Activated CD8-positive, alpha-beta T cell treated with anti-CD3 and anti-CD28 coated beads for 36 hours (primary cell): ENCODE measurements around the gene ANKRD31. TPM values are rescaled to one million over a fixed set of nuclear protein-coding genes. Genes with fewer than 3 reads are reported as not detected.

Experiments used
- ATAC-seq: fragments of 200-7000 bp; cut with Tn5 transposase; one replicate; pipeline ENCODE4 v1.10.0; 2021; ENCODE audit warnings: mild to moderate bottlenecking, moderate library complexity
- CTCF ChIA-PET: fragments of 350-600 bp; sonication (Branson Sonifier 250); formaldehyde crosslinking; loops from one replicate; lab custom pipeline; 2021; ENCODE audit warnings: antibody characterized with exemption; lab: Charles Lee
- POLR2A ChIA-PET: fragments of 350-600 bp; sonication (Branson Sonifier 250); formaldehyde crosslinking; loops from one replicate; lab custom pipeline; 2021; ENCODE audit warnings: antibody characterized with exemption; lab: Charles Lee
- DNase-seq: peaks from one replicate; pipeline ENCODE4 v3.0.0-alpha.2; 2020
- H3K27ac Mint-ChIP-seq: one replicate; pipeline ENCODE4 v1.8.0; 2021; ENCODE audit warnings: mild to moderate bottlenecking, mixed read lengths
- H3K27me3 Mint-ChIP-seq: one replicate; pipeline ENCODE4 v1.8.0; 2021; ENCODE audit warnings: mixed read lengths
- H3K36me3 Mint-ChIP-seq: one replicate; pipeline ENCODE4 v1.8.0; 2021; ENCODE audit warnings: low read depth, mixed read lengths
- H3K4me1 Mint-ChIP-seq: one replicate; pipeline ENCODE4 v1.8.0; 2021; ENCODE audit warnings: low read depth, mixed read lengths
- H3K4me3 Mint-ChIP-seq: one replicate; pipeline ENCODE4 v1.8.0; 2021; ENCODE audit warnings: mild to moderate bottlenecking, moderate library complexity, mixed read lengths
- H3K9me3 Mint-ChIP-seq: one replicate; pipeline ENCODE4 v1.8.0; 2021; ENCODE audit warnings: mixed read lengths
- intact Hi-C: fragments of 100-400 bp; cut with micrococcal nuclease; formaldehyde crosslinking; loops from one replicate; pipeline ENCODE4 v1.10.0; 2022
- total RNA-seq, 2 experiments: library from RNA; stranded (reverse); gene quantifications; one replicate each; pipeline ENCODE4 v1.2.3, GENCODE V29; 2021
- TF ChIP-seq, protein P1 (sequence below): fragments of 200-600 bp; IDR thresholded peaks from one replicate; pipeline ENCODE4 v1.8.0; 2022; ENCODE audit warnings: antibody characterized with exemption, mild to moderate bottlenecking

ANKRD31 gene
- total RNA-seq, 2 experiments from 2014 or later = 0.94 to 0.99 TPM

DNA sequence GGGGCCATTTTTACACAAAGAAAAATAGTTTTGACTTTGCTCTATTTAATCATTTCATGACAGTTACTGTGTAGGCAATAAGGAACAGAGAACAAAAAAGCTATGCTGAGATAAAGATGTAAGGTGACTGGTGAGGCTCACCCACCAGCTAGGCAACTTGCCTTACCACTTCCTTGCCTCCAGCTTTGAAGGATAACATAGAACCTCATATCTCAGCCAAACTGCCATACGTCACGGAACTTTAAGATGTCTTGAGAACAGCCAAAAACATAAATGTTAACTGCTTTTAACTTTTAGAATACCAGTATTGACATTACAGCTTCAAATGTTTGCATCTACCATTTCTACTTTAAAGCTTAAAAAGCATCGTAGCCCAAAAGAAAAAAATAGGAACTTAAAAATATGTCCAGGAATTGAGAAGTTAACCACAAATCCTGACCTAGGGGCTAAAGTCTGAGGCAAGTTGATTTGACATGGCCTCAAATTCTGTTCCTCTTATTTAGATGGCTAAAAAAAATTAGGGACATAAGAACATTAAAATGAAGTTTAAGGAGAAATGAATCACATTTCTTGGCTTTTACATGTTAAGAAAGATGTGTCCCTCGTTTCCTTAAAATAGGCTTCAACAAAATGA is 176.6 kb downstream of the ANKRD31 start:
- DNase-seq (peak; percentile 68), ATAC-seq (peak; percentile 70)
- peaks cover 79% of the 10 kb centered on the region for H3K4me1 Mint-ChIP-seq
- ChIA-PET POLR2A (interaction anchor here (0.6 to 1.3 kb wide), 5 partner anchors 8 to 25 kb away, joined by 3 to 4 read pairs (median 3); partner anchors contain the start of gene GCNT4), CTCF (interaction anchor here (1.2 to 4.3 kb wide), 3 partner anchors 10 to 177 kb away, joined by 4 to 38 read pairs (median 5); partner anchors contain the start of genes ANKRD31 and GCNT4)
- H3K4me3 Mint-ChIP-seq = peak overlapping the region; percentile 46
- H3K27ac Mint-ChIP-seq = peak overlapping the region; percentile 94
- no peaks in the 10 kb centered on the region for H3K27me3 Mint-ChIP-seq
- TF ChIP-seq, protein P1, sequence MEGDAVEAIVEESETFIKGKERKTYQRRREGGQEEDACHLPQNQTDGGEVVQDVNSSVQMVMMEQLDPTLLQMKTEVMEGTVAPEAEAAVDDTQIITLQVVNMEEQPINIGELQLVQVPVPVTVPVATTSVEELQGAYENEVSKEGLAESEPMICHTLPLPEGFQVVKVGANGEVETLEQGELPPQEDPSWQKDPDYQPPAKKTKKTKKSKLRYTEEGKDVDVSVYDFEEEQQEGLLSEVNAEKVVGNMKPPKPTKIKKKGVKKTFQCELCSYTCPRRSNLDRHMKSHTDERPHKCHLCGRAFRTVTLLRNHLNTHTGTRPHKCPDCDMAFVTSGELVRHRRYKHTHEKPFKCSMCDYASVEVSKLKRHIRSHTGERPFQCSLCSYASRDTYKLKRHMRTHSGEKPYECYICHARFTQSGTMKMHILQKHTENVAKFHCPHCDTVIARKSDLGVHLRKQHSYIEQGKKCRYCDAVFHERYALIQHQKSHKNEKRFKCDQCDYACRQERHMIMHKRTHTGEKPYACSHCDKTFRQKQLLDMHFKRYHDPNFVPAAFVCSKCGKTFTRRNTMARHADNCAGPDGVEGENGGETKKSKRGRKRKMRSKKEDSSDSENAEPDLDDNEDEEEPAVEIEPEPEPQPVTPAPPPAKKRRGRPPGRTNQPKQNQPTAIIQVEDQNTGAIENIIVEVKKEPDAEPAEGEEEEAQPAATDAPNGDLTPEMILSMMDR = no peak
- intact Hi-C loops = loop anchor here (10.0 kb wide), 1 partner anchor 275 kb away; the partner anchor contains the start of gene HMGCR
- H3K36me3 Mint-ChIP-seq = peaks cover 14% of the 10 kb centered on the region
- peaks cover 8% of the 10 kb centered on the region for H3K9me3 Mint-ChIP-seq

DNA sequence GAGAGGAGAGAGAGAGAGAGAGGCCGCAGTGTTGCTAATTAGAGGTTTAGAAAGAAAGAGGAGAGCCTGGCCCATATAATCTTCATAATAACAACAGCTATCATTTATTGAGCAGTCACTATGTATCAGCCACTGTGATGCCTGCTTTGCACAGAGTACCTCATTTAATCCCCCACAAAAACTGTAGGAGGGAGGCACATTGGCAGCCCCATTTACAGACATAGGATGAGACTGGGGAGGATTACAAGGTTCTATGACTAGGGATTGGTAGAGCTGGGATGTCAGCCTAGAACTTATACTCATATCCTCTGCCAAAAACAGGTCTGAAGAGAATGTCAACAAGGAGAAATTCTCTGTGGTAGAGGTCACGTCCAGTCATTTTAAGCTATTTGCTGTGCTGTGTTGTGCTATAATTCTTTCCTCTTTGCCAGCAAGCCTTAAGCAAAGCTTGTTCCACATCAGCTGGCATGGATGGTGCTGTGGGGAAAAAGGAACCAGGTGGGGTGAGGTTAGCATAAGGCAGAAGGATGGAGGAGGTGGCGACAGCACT is 177.6 kb downstream of the ANKRD31 start:
- DNase-seq = no peak
- Mint-ChIP-seq H3K4me1 (peaks cover 88% of the 10 kb centered on the region), H3K4me3 (peak overlapping the region; percentile 28), H3K27ac (peak overlapping the region; percentile 94), H3K27me3 (no peaks in the 10 kb centered on the region), H3K9me3 (peaks cover 8% of the 10 kb centered on the region), H3K36me3 (peaks cover 14% of the 10 kb centered on the region)
- ATAC-seq = peak; percentile 43
- TF ChIP-seq, protein P1 = no peak
- ChIA-PET POLR2A (no interaction called here), CTCF (interaction anchor here (1.6 to 4.3 kb wide), 3 partner anchors 9 to 178 kb away, joined by 5 to 38 read pairs (median 7); partner anchors contain the start of genes ANKRD31 and GCNT4)
- intact Hi-C loops = loop anchor here (10.0 kb wide), 1 partner anchor 276 kb away; the partner anchor contains the start of gene HMGCR

DNA sequence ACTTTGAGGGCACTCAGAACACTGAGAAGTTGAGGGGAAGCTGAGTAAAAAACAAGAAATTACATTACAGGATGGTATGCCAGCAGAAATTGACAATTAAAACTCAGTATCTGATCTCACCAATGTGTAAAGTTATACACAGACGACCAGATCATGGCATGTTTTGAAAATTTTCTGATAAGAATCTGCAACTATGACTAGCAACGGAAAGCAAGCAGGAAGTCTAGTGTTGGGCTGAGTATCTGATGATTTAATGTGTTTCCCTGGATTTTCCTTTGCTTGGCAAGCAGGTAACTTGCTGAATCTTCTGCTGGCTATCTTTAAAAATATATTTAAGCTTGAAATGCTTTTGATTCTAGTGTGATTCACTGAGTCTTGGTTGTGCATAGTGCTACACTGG is 179.1 kb downstream of the ANKRD31 start:
- Mint-ChIP-seq H3K4me3 (no peak overlapping the region), H3K36me3 (peaks cover 11% of the 10 kb centered on the region), H3K9me3 (peaks cover 8% of the 10 kb centered on the region), H3K4me1 (peaks cover 79% of the 10 kb centered on the region), H3K27ac (peak overlapping the region; percentile 94), H3K27me3 (no peaks in the 10 kb centered on the region)
- no peak for DNase-seq
- no peak for ATAC-seq
- ChIA-PET CTCF (interaction anchor here (0.7 to 4.3 kb wide), 3 partner anchors 7 to 180 kb away, joined by 3 to 38 read pairs (median 7); partner anchors contain the start of genes ANKRD31 and GCNT4), POLR2A (interaction anchor here (0.8 to 1.4 kb wide), 3 partner anchors 9 to 179 kb away, joined by 3 to 6 read pairs (median 3); partner anchors contain the start of gene ANKRD31)
- intact Hi-C loops = loop anchor here (10.0 kb wide), 1 partner anchor 277 kb away; the partner anchor contains the start of gene HMGCR
- TF ChIP-seq, protein P1 = no peak

DNA sequence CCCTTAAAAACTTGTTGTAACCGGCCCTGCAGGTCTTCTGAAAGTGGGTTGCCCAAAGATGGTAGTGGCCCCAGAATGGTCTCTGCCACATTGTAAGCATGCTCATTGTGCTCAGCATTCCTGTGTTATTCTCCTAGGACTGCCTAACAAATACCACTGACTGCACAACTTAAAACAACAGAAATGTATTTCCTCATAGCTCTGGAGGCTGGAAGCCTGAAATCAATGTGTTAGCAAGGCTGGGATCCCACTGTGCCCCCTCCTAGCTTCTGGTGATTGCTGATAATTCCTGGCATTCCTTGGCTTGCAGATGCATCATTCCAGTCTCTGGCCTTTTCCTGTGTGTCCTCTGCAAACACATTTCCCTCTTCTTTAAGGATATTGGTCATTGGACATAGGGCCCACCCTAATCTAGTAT is 180.9 kb downstream of the ANKRD31 start:
- intact Hi-C loops = loop anchor here (10.0 kb wide), 1 partner anchor 279 kb away; the partner anchor contains the start of gene HMGCR
- H3K4me3 Mint-ChIP-seq = no peak overlapping the region
- H3K36me3 Mint-ChIP-seq = no peaks in the 10 kb centered on the region
- H3K27me3 Mint-ChIP-seq = no peaks in the 10 kb centered on the region
- TF ChIP-seq, protein P1 = no peak
- ATAC-seq (no peak), DNase-seq (no peak)
- H3K9me3 Mint-ChIP-seq = no peaks in the 10 kb centered on the region
- ChIA-PET CTCF (interaction anchor here (0.8 to 2.0 kb wide), 3 partner anchors 11 to 180 kb away, joined by 3 to 7 read pairs (median 4); no protein-coding TSS in a partner anchor), POLR2A (no interaction called here)
- no peak overlapping the region for H3K27ac Mint-ChIP-seq
- H3K4me1 Mint-ChIP-seq = peaks cover 75% of the 10 kb centered on the region
